H1 (cell line): ENCODE results near the gene DPP8. TPM values are rescaled to one million over a fixed set of nuclear protein-coding genes. Genes with fewer than 3 reads are reported as not detected.

Source experiments
- CTCF ChIA-PET: fragments of 300-600 bp; sonication (Branson Sonifier 250); formaldehyde crosslinking; loops from one replicate; lab custom pipeline; 2021; ENCODE audit not compliant: partially characterized antibody; lab: Charles Lee
- POLR2A ChIA-PET: fragments of 300-600 bp; sonication (Branson Sonifier 250); formaldehyde crosslinking; loops from one replicate; lab custom pipeline; 2021; ENCODE audit warnings: inconsistent platforms; ENCODE audit not compliant: partially characterized antibody; lab: Charles Lee
- DNase-seq, 2 experiments: peaks; one replicate each; pipeline versions ENCODE4 v3.0.0 to v3.0.0-alpha.2; 2010 to 2022; ENCODE audit warnings: low spot score in 2 of 2, low read depth in 1 of 2, mixed read lengths in 1 of 2
- FAIRE-seq: peaks from 2 replicates; lab custom pipeline; 2011; peaks lifted over from hg19 to GRCh38; lab: Jason Lieb, UNC
- H2AFZ ChIP-seq: 2 replicates; pipeline ENCODE4 v1.8.1; 2012; ENCODE audit warnings: low read length, inconsistent platforms
- H2AK5ac ChIP-seq: 2 replicates; pipeline ENCODE4 v1.6.1; 2013; ENCODE audit warnings: low read depth, low read length
- H2BK120ac ChIP-seq: replicated peaks from 2 replicates; pipeline ENCODE3; 2013; ENCODE audit warnings: low read depth, low read length, inconsistent platforms
- H2BK12ac ChIP-seq: 2 replicates; pipeline ENCODE4 v1.6.1; 2013; ENCODE audit warnings: low read depth, low read length
- H2BK15ac ChIP-seq: 2 replicates; pipeline ENCODE4 v1.6.1; 2013; ENCODE audit warnings: low read length
- H2BK20ac ChIP-seq: 2 replicates; pipeline ENCODE4 v1.6.1; 2013; ENCODE audit warnings: low read length
- H2BK5ac ChIP-seq: 2 replicates; pipeline ENCODE4 v1.6.1; 2013; ENCODE audit warnings: low read depth, low read length
- H3K14ac ChIP-seq: 2 replicates; pipeline ENCODE4 v1.6.1; 2013; ENCODE audit warnings: inconsistent platforms; ENCODE audit not compliant: insufficient read length
- H3K18ac ChIP-seq: 2 replicates; pipeline ENCODE4 v1.6.1; 2013; ENCODE audit warnings: low read length; ENCODE audit errors: extremely low read depth
- H3K23ac ChIP-seq: 2 replicates; pipeline ENCODE4 v1.6.1; 2013; ENCODE audit warnings: inconsistent platforms; ENCODE audit not compliant: insufficient read length
- H3K23me2 ChIP-seq: 2 replicates; pipeline ENCODE4 v1.6.1; 2013; ENCODE audit warnings: low read depth, low read length
- H3K27ac ChIP-seq: 2 replicates; pipeline ENCODE4 v1.6.1; 2011; ENCODE audit warnings: low read depth, low read length, inconsistent platforms
- H3K27me3 ChIP-seq, 4 experiments: replicated peaks in 1 of 4; 1 replicate in 1 of 4; 2 replicates in 3 of 4; pipeline versions ENCODE4 v1.6.1 to v1.8.1; 2011 to 2013; ENCODE audit warnings: low read length in 3 of 4, mild to moderate bottlenecking in 3 of 4, inconsistent platforms in 2 of 4, mixed read lengths in 2 of 4, moderate library complexity in 1 of 4; ENCODE audit not compliant: control insufficient read depth in 3 of 4, insufficient read depth in 3 of 4; ENCODE audit errors: extremely low read depth in 1 of 4
- H3K36me3 ChIP-seq, 4 experiments: 2 replicates each; pipeline versions ENCODE4 v1.6.1 to v1.8.1; 2011 to 2013; ENCODE audit warnings: mild to moderate bottlenecking in 4 of 4, low read length in 3 of 4, moderate library complexity in 2 of 4, control low read depth in 1 of 4, inconsistent platforms in 1 of 4; ENCODE audit not compliant: insufficient read depth in 4 of 4, control insufficient read depth in 2 of 4
- H3K4ac ChIP-seq: replicated peaks from 2 replicates; pipeline ENCODE3; 2013; ENCODE audit warnings: low read length, low read depth, mixed read lengths, inconsistent platforms; ENCODE audit not compliant: insufficient read length
- H3K4me1 ChIP-seq, 4 experiments: replicated peaks in 1 of 4; 1 replicate in 1 of 4; 2 replicates in 3 of 4; pipeline versions ENCODE4 v1.6.1 to v1.8.1; 2011 to 2013; ENCODE audit warnings: low read length in 3 of 4, inconsistent platforms in 2 of 4, mixed read lengths in 1 of 4; ENCODE audit not compliant: insufficient read depth in 4 of 4, control insufficient read depth in 3 of 4
- H3K4me2 ChIP-seq, 2 experiments: 2 replicates each; pipeline versions ENCODE4 v1.6.1 to v1.8.1; 2011 to 2013; ENCODE audit warnings: low read depth in 2 of 2, low read length in 2 of 2, control low read depth in 1 of 2, inconsistent platforms in 1 of 2, mild to moderate bottlenecking in 1 of 2; ENCODE audit not compliant: insufficient read depth in 1 of 2
- H3K4me3 ChIP-seq, 4 experiments: fragments of 200-600, 300-600 bp in 1 of 4; sonication (generic), shearing (Covaris generic), sonication (Bioruptor Twin) in 1 of 4; 2 replicates each; pipeline versions ENCODE4 v1.5.1 to v1.8.1; 2011 to 2016; ENCODE audit warnings: low read length in 4 of 4, low read depth in 3 of 4, control low read depth in 2 of 4, inconsistent platforms in 2 of 4, mild to moderate bottlenecking in 2 of 4, mixed read lengths in 1 of 4, moderate library complexity in 1 of 4; ENCODE audit not compliant: insufficient read depth in 2 of 4; ENCODE audit errors: extremely low read depth in 1 of 4
- H3K56ac ChIP-seq: replicated peaks from 2 replicates; pipeline ENCODE3; 2013; ENCODE audit warnings: low read depth, mild to moderate bottlenecking, mixed read lengths, low read length, inconsistent platforms; ENCODE audit not compliant: insufficient read length
- H3K79me1 ChIP-seq: 2 replicates; pipeline ENCODE4 v1.6.1; 2013; ENCODE audit warnings: low read depth, low read length, control low read depth
- H3K79me2 ChIP-seq, 2 experiments: 2 replicates each; pipeline versions ENCODE4 v1.6.1 to v1.8.1; 2012 to 2013; ENCODE audit warnings: low read length in 2 of 2, mild to moderate bottlenecking in 2 of 2, inconsistent platforms in 1 of 2; ENCODE audit not compliant: insufficient read depth in 2 of 2, control insufficient read depth in 1 of 2
- H3K9ac ChIP-seq, 4 experiments: replicated peaks in 1 of 4; 1 replicate in 1 of 4; 2 replicates in 3 of 4; pipeline versions ENCODE4 v1.6.1 to v1.8.1; 2011 to 2013; ENCODE audit warnings: low read depth in 3 of 4, low read length in 3 of 4, control low read depth in 2 of 4, mild to moderate bottlenecking in 2 of 4, moderate library complexity in 2 of 4, inconsistent platforms in 1 of 4; ENCODE audit errors: extremely low read depth in 1 of 4
- H3K9me3 ChIP-seq, 2 experiments: 2 replicates each; pipeline versions ENCODE4 v1.6.1 to v1.8.1; 2012 to 2013; ENCODE audit warnings: mild to moderate bottlenecking in 2 of 2, moderate library complexity in 2 of 2, control low read depth in 1 of 2, inconsistent platforms in 1 of 2, low read depth in 1 of 2, low read length in 1 of 2, mixed read lengths in 1 of 2; ENCODE audit not compliant: insufficient read depth in 2 of 2
- H4K20me1 ChIP-seq, 2 experiments: replicated peaks in 1 of 2; 2 replicates each; pipeline versions ENCODE3 to v1.8.1; 2011 to 2013; ENCODE audit warnings: inconsistent platforms in 2 of 2, low read length in 2 of 2, mild to moderate bottlenecking in 1 of 2; ENCODE audit not compliant: insufficient read depth in 2 of 2, control insufficient read depth in 1 of 2
- H4K5ac ChIP-seq: 2 replicates; pipeline ENCODE4 v1.6.1; 2013; ENCODE audit warnings: low read length, low read depth, mixed read lengths, inconsistent platforms; ENCODE audit not compliant: insufficient read length
- H4K8ac ChIP-seq: 2 replicates; pipeline ENCODE4 v1.8.0; 2013; ENCODE audit warnings: mild to moderate bottlenecking, moderate library complexity, low read length, inconsistent platforms; ENCODE audit not compliant: insufficient read depth; ENCODE audit errors: extremely low read depth
- H4K91ac ChIP-seq: replicated peaks from 2 replicates; pipeline ENCODE3; 2013; ENCODE audit warnings: low read length, mixed read lengths, inconsistent platforms; ENCODE audit not compliant: insufficient read length
- ATF3 ChIP-seq: IDR thresholded peaks from 2 replicates; pipeline ENCODE4 v1.6.1; 2011; ENCODE audit warnings: low read depth, mild to moderate bottlenecking, low read length; ENCODE audit not compliant: insufficient read depth
- BCL11A ChIP-seq, 2 experiments: IDR thresholded peaks; one replicate each; pipeline ENCODE4 v1.6.1; 2011; ENCODE audit warnings: low read depth in 2 of 2, low read length in 2 of 2, mild to moderate bottlenecking in 2 of 2
- CEBPB ChIP-seq: IDR thresholded peaks from 2 replicates; pipeline ENCODE4 v1.6.1; 2012; ENCODE audit warnings: low read depth, low read length
- GABPA ChIP-seq: IDR thresholded peaks from 2 replicates; pipeline ENCODE4 v1.6.1; 2011; ENCODE audit warnings: mild to moderate bottlenecking, low read length, moderate library complexity, borderline replicate concordance; ENCODE audit not compliant: insufficient read depth
- NANOG ChIP-seq: IDR thresholded peaks from 2 replicates; pipeline ENCODE4 v1.6.1; 2011; ENCODE audit warnings: low read length, low read depth, mild to moderate bottlenecking, inconsistent platforms; ENCODE audit not compliant: insufficient read depth, poor library complexity, severe bottlenecking
- PHF8 ChIP-seq: fragments of 200-600 bp; sonication (generic); conservative IDR thresholded peaks from 2 replicates; pipeline ENCODE4 v1.7.1; 2012; ENCODE audit warnings: low read depth, mild to moderate bottlenecking, inconsistent platforms, low read length, moderate library complexity
- POLR2A ChIP-seq, 2 experiments: IDR thresholded peaks; 1 replicate in 1 of 2; 2 replicates in 1 of 2; pipeline ENCODE4 v1.6.1; 2011; ENCODE audit warnings: low read depth in 2 of 2, low read length in 2 of 2, mild to moderate bottlenecking in 2 of 2; ENCODE audit errors: control extremely low read depth in 1 of 2
- RXRA ChIP-seq: IDR thresholded peaks from 2 replicates; pipeline ENCODE4 v1.6.1; 2011; ENCODE audit warnings: low read depth, mild to moderate bottlenecking, low read length, moderate library complexity; ENCODE audit not compliant: insufficient read depth
- SP4 ChIP-seq: IDR thresholded peaks from 2 replicates; pipeline ENCODE4 v1.6.1; 2012; ENCODE audit warnings: low read length, inconsistent platforms
- TCF12 ChIP-seq: IDR thresholded peaks from 2 replicates; pipeline ENCODE4 v1.6.1; 2011; ENCODE audit warnings: low read depth, mild to moderate bottlenecking, low read length
- WGBS, 2 experiments: shearing (Covaris generic) in 1 of 2; methylation state at CpG; one replicate each; pipeline versions ENCODE4 v1.1.6 to v1.1.7; 2013 to 2015; ENCODE audit warnings: low lambda C conversion rate in 2 of 2, mixed read lengths in 2 of 2, inconsistent platforms in 1 of 2, low coverage in 1 of 2, missing lambda C conversion rate in 1 of 2; ENCODE audit not compliant: insufficient replicate concordance in 2 of 2, insufficient coverage in 1 of 2, insufficient read length in 1 of 2; ENCODE audit errors: extremely low coverage in 1 of 2, missing lambda C conversion rate in 1 of 2; 5-methylcytosine and 5-hydroxymethylcytosine counted together
- polyA plus RNA-seq, 7 experiments: library from polyadenylated mRNA; depleted of rRNA in 3 of 7; stranded (reverse) in 5 of 7; unstranded in 2 of 7; fragments of >200 nt in 5 of 7; fragments of 200-250 nt in 2 of 7; gene quantifications; 1 replicate in 5 of 7; 2 replicates in 1 of 7; 4 replicates in 1 of 7; pipeline versions ENCODE4 v1.2.1 to v1.2.3, GENCODE V29; 2011 to 2013; ENCODE audit warnings: missing spikeins in 2 of 7, mixed read lengths in 2 of 7
- total RNA-seq: library from RNA; stranded (reverse); fragmentation: NEBNext Ultra II Directional; extraction: Animal tissue kit (Norgen Biotek cat#: 25700); gene quantifications from 2 replicates; pipeline ENCODE4 v1.2.1, GENCODE V29; 2021

DPP8 gene
- total and polyA plus RNA-seq, 2 of the 8 experiments (the other 6 are each of a cell fraction or from before 2014, with no cell fraction given), result 9.9 to 26.0 TPM

- FAIRE-seq (peak; percentile 87), DNase-seq (peak; percentile 78 to 94)
- Histone ChIP-seq H3K36me3 (no peaks in the 10 kb centered on the region; a peak in 1 of 8 replicates), H3K56ac (no peak overlapping the region), H2BK12ac (peak overlapping the region; percentile 32; the same call in 1 of the 2 replicates), H2BK15ac (peak overlapping the region; percentile 82; the same call in 1 of the 2 replicates), H3K18ac (peak overlapping the region; percentile 26), H2AK5ac (0 out of 2 replicates have a peak overlapping the region, but pooled peaks have one; percentile 32), H3K9ac (no peak overlapping the region), H2BK5ac (no peak overlapping the region; the same call in 1 of the 2 replicates), H3K9me3 (no peaks in the 10 kb centered on the region), H2AFZ (no peak overlapping the region), H3K79me1 (no peaks in the 10 kb centered on the region), H4K20me1 (peaks cover 0 to 4% of the 10 kb centered on the region in 2 experiments), H3K4me2 (peak overlapping the region; percentile 15 to 48; a peak in 3 of 4 replicates), H3K23ac (no peak overlapping the region), H3K79me2 (no peaks in the 10 kb centered on the region), H3K4me1 (peaks cover 7 to 30% (median 19%) of the 10 kb centered on the region in 4 experiments), H3K4me3 (peak overlapping the region in 1 of 4 experiments; percentile 18; a peak in 1 of 8 replicates), H2BK20ac (peak overlapping the region; percentile 84), H4K8ac (no peak overlapping the region), H2BK120ac (no peak overlapping the region), H4K91ac (no peak overlapping the region), H3K27me3 (peaks cover 10 to 24% (median 19%) of the 10 kb centered on the region in 4 experiments), H3K4ac (no peak overlapping the region), H3K27ac (no peak overlapping the region), H3K14ac (no peak overlapping the region), H3K23me2 (peaks cover 7% of the 10 kb centered on the region; the same call in 1 of the 2 replicates), H4K5ac (no peak overlapping the region)
- ChIA-PET CTCF (interaction anchor here (0.6 to 6.9 kb wide), 53 partner anchors 13 to 314 kb away, joined by 3 to 180 read pairs (median 4); partner anchors contain the start of genes DPP8, HACD3, IGDCC3 and IGDCC4), POLR2A (interaction anchor here (0.6 to 15.2 kb wide), 9 partner anchors 9 to 468 kb away, joined by 3 to 229 read pairs (median 3); partner anchors contain the start of genes DPP8, HACD3, IGDCC4 and RAB11A)
- WGBS, 2 experiments, result 21% methylated on average over 11 of the region's 11 CpGs; no CpG with 5 or more reads in 1 of the 2 experiments
- no peak for TF ChIP-seq ATF3
- no peak for TF ChIP-seq CEBPB
- no peak for TF ChIP-seq GABPA
- no peak for TF ChIP-seq NANOG
- TF ChIP-seq PHF8, result no peak
- TF ChIP-seq BCL11A (IDR thresholded peaks at IDR 0.05; ENCODE audit: low read depth in 2 of 2, low read length in 2 of 2), result no peak
- 0 out of 2 replicates have a peak, but pooled peaks have one; percentile 32 for TF ChIP-seq TCF12
- no peak for TF ChIP-seq POLR2A (IDR thresholded peaks at IDR 0.05; ENCODE audit: control extremely low read depth in 1 of 2, low read depth in 2 of 2, low read length in 2 of 2)
- TF ChIP-seq SP4, result 0 out of 2 replicates have a peak, but pooled peaks have one; percentile 62
- TF ChIP-seq RXRA, result no peak
Observed at GRCh38 chr15:65400760-65401610, 116.5 kb downstream of the DPP8 start.
